ENCODE measurements around the gene PCARE.

PCARE gene

DNA sequence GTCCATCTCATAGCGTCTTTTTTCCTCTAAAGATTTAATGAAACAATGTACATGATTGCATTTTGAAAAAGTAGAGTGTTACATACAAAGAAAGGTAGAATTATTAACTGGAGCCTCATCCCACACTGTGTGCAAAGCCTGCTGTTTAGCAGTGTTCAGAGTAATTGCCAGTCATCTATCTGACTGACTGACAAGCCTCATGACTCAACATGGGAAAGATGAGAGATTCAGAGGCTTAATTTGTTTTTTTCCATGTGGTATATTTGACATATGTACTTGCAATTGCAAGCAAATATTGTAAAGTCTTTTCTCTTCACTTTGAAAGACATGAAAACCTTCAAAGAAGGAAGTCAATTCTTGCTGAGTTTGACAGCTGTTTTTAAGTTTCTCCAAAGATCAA, 14.7 kb downstream of the PCARE start:
- no peak overlapping the region for H2AFZ ChIP-seq (ENCODE audit: low read length)
- no peaks in the 10 kb centered on the region for H3K79me2 ChIP-seq (ENCODE audit: insufficient read depth, low read length)
- TF ChIP-seq EZH2 (IDR thresholded peaks at IDR 0.05; ENCODE audit: borderline replicate concordance, low read length), result no peak
- TF ChIP-seq, protein P1, sequence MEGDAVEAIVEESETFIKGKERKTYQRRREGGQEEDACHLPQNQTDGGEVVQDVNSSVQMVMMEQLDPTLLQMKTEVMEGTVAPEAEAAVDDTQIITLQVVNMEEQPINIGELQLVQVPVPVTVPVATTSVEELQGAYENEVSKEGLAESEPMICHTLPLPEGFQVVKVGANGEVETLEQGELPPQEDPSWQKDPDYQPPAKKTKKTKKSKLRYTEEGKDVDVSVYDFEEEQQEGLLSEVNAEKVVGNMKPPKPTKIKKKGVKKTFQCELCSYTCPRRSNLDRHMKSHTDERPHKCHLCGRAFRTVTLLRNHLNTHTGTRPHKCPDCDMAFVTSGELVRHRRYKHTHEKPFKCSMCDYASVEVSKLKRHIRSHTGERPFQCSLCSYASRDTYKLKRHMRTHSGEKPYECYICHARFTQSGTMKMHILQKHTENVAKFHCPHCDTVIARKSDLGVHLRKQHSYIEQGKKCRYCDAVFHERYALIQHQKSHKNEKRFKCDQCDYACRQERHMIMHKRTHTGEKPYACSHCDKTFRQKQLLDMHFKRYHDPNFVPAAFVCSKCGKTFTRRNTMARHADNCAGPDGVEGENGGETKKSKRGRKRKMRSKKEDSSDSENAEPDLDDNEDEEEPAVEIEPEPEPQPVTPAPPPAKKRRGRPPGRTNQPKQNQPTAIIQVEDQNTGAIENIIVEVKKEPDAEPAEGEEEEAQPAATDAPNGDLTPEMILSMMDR (IDR thresholded peaks at IDR 0.05; ENCODE audit: low read length), result no peak
- no peak overlapping the region for H3K9ac ChIP-seq (ENCODE audit: low read length)
- no peak overlapping the region for H3K4me2 ChIP-seq (ENCODE audit: low read length)
- H3K36me3 ChIP-seq (ENCODE audit: insufficient read depth, low read length), result no peaks in the 10 kb centered on the region
- H3K27me3 ChIP-seq (ENCODE audit: insufficient read depth, low read length), result no peaks in the 10 kb centered on the region
- H4K20me1 ChIP-seq (ENCODE audit: insufficient read depth, low read length), result no peaks in the 10 kb centered on the region
- H3F3A ChIP-seq (ENCODE audit: insufficient read depth, low read length), result no peaks in the 10 kb centered on the region
- no peaks in the 10 kb centered on the region for H3K4me1 ChIP-seq (ENCODE audit: insufficient read depth, low read length, severe bottlenecking)
- H3K4me3 ChIP-seq (ENCODE audit: low read depth, low read length, poor library complexity, severe bottlenecking), result no peak overlapping the region
- no peaks in the 10 kb centered on the region for H3K9me3 ChIP-seq (ENCODE audit: low read length)
- no peak overlapping the region for H3K27ac ChIP-seq (ENCODE audit: low read depth, low read length, poor library complexity, severe bottlenecking)
- no peaks in the 10 kb centered on the region for H3K9me2 ChIP-seq (ENCODE audit: low read depth, low read length)

DNA sequence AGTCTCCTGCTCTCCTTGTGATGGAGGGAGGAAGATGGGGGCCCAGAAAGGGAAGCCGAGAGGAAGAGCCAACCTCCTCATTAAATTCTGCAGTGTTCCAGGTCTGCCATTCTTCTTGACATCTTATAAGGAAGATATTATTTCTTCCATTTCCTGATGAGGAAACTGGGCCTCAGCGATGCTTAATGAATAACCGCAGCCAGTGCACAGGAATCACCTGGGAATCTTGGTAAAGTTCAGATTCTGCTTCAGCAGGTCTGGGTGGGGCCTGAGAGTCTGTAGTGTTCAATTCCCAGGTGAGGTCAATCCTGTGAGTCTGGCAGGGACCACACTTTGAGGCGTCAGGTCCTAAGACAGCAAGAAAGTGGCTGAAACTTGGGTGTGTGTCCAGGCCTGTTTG, 17.3 kb downstream of the PCARE start:
- Histone ChIP-seq H3K36me3 (ENCODE audit: insufficient read depth, low read length) (no peaks in the 10 kb centered on the region), H3F3A (ENCODE audit: insufficient read depth, low read length) (no peaks in the 10 kb centered on the region), H3K9me2 (ENCODE audit: low read depth, low read length) (no peaks in the 10 kb centered on the region), H3K27ac (ENCODE audit: low read depth, low read length, poor library complexity, severe bottlenecking) (no peak overlapping the region), H3K4me3 (ENCODE audit: low read depth, low read length, poor library complexity, severe bottlenecking) (no peak overlapping the region), H3K27me3 (ENCODE audit: insufficient read depth, low read length) (no peaks in the 10 kb centered on the region), H3K4me2 (ENCODE audit: low read length) (no peak overlapping the region), H3K9me3 (ENCODE audit: low read length) (no peaks in the 10 kb centered on the region), H3K79me2 (ENCODE audit: insufficient read depth, low read length) (no peaks in the 10 kb centered on the region), H3K9ac (ENCODE audit: low read length) (no peak overlapping the region), H4K20me1 (ENCODE audit: insufficient read depth, low read length) (no peaks in the 10 kb centered on the region), H3K4me1 (ENCODE audit: insufficient read depth, low read length, severe bottlenecking) (no peaks in the 10 kb centered on the region), H2AFZ (ENCODE audit: low read length) (no peak overlapping the region)
- no peak for TF ChIP-seq EZH2 (IDR thresholded peaks at IDR 0.05; ENCODE audit: borderline replicate concordance, low read length)
- TF ChIP-seq, protein P1 (IDR thresholded peaks at IDR 0.05; ENCODE audit: low read length), result no peak

DNA sequence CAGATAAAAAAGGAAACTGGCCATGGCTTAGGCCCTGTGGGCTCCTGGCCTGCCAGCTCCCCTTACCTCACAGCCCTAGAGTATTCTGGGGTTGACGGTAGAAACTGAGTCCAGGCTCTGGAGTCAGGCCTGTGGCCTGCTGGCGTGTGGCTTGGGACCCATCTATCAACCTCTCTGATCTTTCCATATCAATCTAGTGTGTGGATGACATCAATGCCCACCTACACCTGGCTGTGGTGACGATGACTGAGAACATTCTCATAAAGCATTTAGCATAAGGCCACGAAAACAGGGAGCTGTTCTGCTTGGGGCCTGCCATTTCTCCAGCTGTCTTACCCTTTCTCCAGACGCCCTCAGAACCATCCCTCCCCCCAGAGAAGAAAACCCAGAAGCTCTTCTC, 17.9 kb downstream of the PCARE start:
- Histone ChIP-seq H3K36me3 (ENCODE audit: insufficient read depth, low read length) (no peaks in the 10 kb centered on the region), H3K9me3 (ENCODE audit: low read length) (no peaks in the 10 kb centered on the region), H3K27ac (ENCODE audit: low read depth, low read length, poor library complexity, severe bottlenecking) (no peak overlapping the region), H3F3A (ENCODE audit: insufficient read depth, low read length) (no peaks in the 10 kb centered on the region), H3K9ac (ENCODE audit: low read length) (no peak overlapping the region), H3K27me3 (ENCODE audit: insufficient read depth, low read length) (no peaks in the 10 kb centered on the region), H3K4me1 (ENCODE audit: insufficient read depth, low read length, severe bottlenecking) (no peaks in the 10 kb centered on the region), H3K9me2 (ENCODE audit: low read depth, low read length) (no peaks in the 10 kb centered on the region), H4K20me1 (ENCODE audit: insufficient read depth, low read length) (no peaks in the 10 kb centered on the region), H3K4me2 (ENCODE audit: low read length) (no peak overlapping the region), H3K79me2 (ENCODE audit: insufficient read depth, low read length) (no peaks in the 10 kb centered on the region), H2AFZ (ENCODE audit: low read length) (no peak overlapping the region), H3K4me3 (ENCODE audit: low read depth, low read length, poor library complexity, severe bottlenecking) (no peak overlapping the region)
- TF ChIP-seq, protein P1 (IDR thresholded peaks at IDR 0.05; ENCODE audit: low read length), result no peak
- TF ChIP-seq EZH2 (IDR thresholded peaks at IDR 0.05; ENCODE audit: borderline replicate concordance, low read length), result no peak
